K562 (cell line): ENCODE results near the gene DUSP10. TPM values are rescaled to one million over a fixed set of nuclear protein-coding genes. Genes with fewer than 3 reads are reported as not detected.

Source experiments
- ARID2 ChIP-seq: fragments of 450-650 bp; IDR thresholded peaks from 2 replicates; pipeline ENCODE4 v1.6.1; 2017; ENCODE audit warnings: antibody characterized with exemption, mild to moderate bottlenecking
- BMI1 ChIP-seq: fragments of 150-350 bp; IDR thresholded peaks from 2 replicates; pipeline ENCODE4 v1.6.1; 2014; ENCODE audit warnings: low read length
- BRD4 ChIP-seq: fragments of 200-600 bp; sonication (generic); IDR thresholded peaks from 2 replicates; pipeline ENCODE4 v1.6.1; 2017; ENCODE audit warnings: inconsistent platforms
- CREB1 ChIP-seq, 2 experiments: sonication (generic) in 1 of 2; formaldehyde crosslinking in 1 of 2; IDR thresholded peaks; 2 replicates each; pipeline versions ENCODE4 v1.6.1 to v1.8.0; 2012 to 2022; ENCODE audit warnings: inconsistent platforms in 1 of 2, mild to moderate bottlenecking in 1 of 2, missing genetic modification reagents in 1 of 2, moderate library complexity in 1 of 2
- ESRRB ChIP-seq: fragments of 250-450 bp; sonication (Bioruptor Pico); IDR thresholded peaks from 2 replicates; pipeline ENCODE4 v1.5.0; 2020; ENCODE audit warnings: mild to moderate bottlenecking, moderate library complexity, borderline replicate concordance
- FOXJ3 ChIP-seq: sonication (generic); formaldehyde crosslinking; IDR thresholded peaks from 2 replicates; pipeline ENCODE4 v1.4.0; 2020; ENCODE audit warnings: mild to moderate bottlenecking, missing genetic modification reagents
- GATA2 ChIP-seq: sonication (generic); formaldehyde crosslinking; IDR thresholded peaks from 2 replicates; pipeline ENCODE4 v1.4.0; 2020; ENCODE audit warnings: mild to moderate bottlenecking, missing genetic modification reagents
- GATAD2B ChIP-seq: fragments of 450-650 bp; IDR thresholded peaks from 2 replicates; pipeline ENCODE4 v1.6.1; 2017; ENCODE audit warnings: mild to moderate bottlenecking, borderline replicate concordance
- HNRNPH1 ChIP-seq: fragments of 200-400 bp; formaldehyde crosslinking; optimal IDR thresholded peaks from 2 replicates; pipeline ENCODE3; 2017; ENCODE audit warnings: low read depth, mild to moderate bottlenecking, low read length, moderate library complexity
- JUN ChIP-seq, 2 experiments: sonication (generic) in 1 of 2; formaldehyde crosslinking in 1 of 2; IDR thresholded peaks; 2 replicates each; pipeline versions ENCODE4 v1.6.1 to v1.8.0; 2012 to 2022; ENCODE audit warnings: borderline replicate concordance in 2 of 2, mild to moderate bottlenecking in 2 of 2, improper control_type of control experiment in 1 of 2, low read depth in 1 of 2, low read length in 1 of 2, missing genetic modification reagents in 1 of 2
- MAZ ChIP-seq, 2 experiments: fragments of 450-650 bp in 1 of 2; sonication (generic) in 1 of 2; formaldehyde crosslinking; IDR thresholded peaks in 1 of 2; conservative IDR thresholded peaks in 1 of 2; 2 replicates each; pipeline versions ENCODE4 v1.4.0 to v1.5.0; 2020; ENCODE audit warnings: mild to moderate bottlenecking in 1 of 2, missing genetic modification reagents in 1 of 2
- MYC ChIP-seq, 2 experiments: fragments of 250-450 bp in 1 of 2; sonication (Bioruptor Pico) in 1 of 2; IDR thresholded peaks; 2 replicates each; pipeline versions ENCODE4 v1.5.1 to v1.6.1; 2012 to 2021; ENCODE audit warnings: low read depth in 2 of 2, borderline replicate concordance in 1 of 2, improper control_type of control experiment in 1 of 2, low read length in 1 of 2, mild to moderate bottlenecking in 1 of 2, moderate library complexity in 1 of 2
- NR2C2 ChIP-seq, 2 experiments: fragments of 200-800 bp in 1 of 2; sonication (Bioruptor generic) in 1 of 2; sonication (generic) in 1 of 2; formaldehyde crosslinking in 1 of 2; IDR thresholded peaks; 2 replicates each; pipeline versions ENCODE4 v1.6.1 to v1.8.0; 2016 to 2022; ENCODE audit warnings: mild to moderate bottlenecking in 1 of 2, missing compliant biosample characterization in 1 of 2, missing genetic modification characterization in 1 of 2, missing genetic modification reagents in 1 of 2
- PRMT5 ChIP-seq: sonication (generic); formaldehyde crosslinking; IDR thresholded peaks from 2 replicates; pipeline ENCODE4 v1.5.0; 2020; ENCODE audit warnings: missing genetic modification reagents
- SMAD3 ChIP-seq: fragments of 450-650 bp; formaldehyde crosslinking; conservative IDR thresholded peaks from 2 replicates; pipeline ENCODE4 v1.4.0; 2020; ENCODE audit warnings: mild to moderate bottlenecking
- TAF9B ChIP-seq: fragments of 450-650 bp; IDR thresholded peaks from 2 replicates; pipeline ENCODE4 v1.6.1; 2018; ENCODE audit warnings: mild to moderate bottlenecking; ENCODE audit not compliant: partially characterized antibody
- TCF3 ChIP-seq: sonication (generic); formaldehyde crosslinking; IDR thresholded peaks from 2 replicates; pipeline ENCODE4 v1.4.0; 2020; ENCODE audit warnings: mild to moderate bottlenecking, missing genetic modification reagents
- ZNF175 ChIP-seq: fragments of 200-800 bp; sonication (Bioruptor generic); IDR thresholded peaks from 2 replicates; pipeline ENCODE4 v1.6.1; 2016; ENCODE audit warnings: low read depth, mild to moderate bottlenecking, missing genetic modification characterization, missing compliant biosample characterization
- ZNF584 ChIP-seq: fragments of 200-800 bp; sonication (Bioruptor generic); IDR thresholded peaks from 2 replicates; pipeline ENCODE4 v1.6.1; 2016; ENCODE audit warnings: low read depth, mild to moderate bottlenecking, missing genetic modification characterization, missing compliant biosample characterization
- ZNF589 ChIP-seq: fragments of 200-800 bp; sonication (Bioruptor generic); IDR thresholded peaks from 2 replicates; pipeline ENCODE4 v1.6.1; 2016; ENCODE audit warnings: low read depth, missing genetic modification characterization, missing compliant biosample characterization
- polyA plus RNA-seq, 8 experiments: library from polyadenylated mRNA; depleted of rRNA in 4 of 8; stranded (reverse) in 5 of 8; unstranded in 3 of 8; fragments of >200 nt; fragmentation: Nextera tagmentation in 2 of 8; fragmentation: Illumina TruSeq in 1 of 8; extraction: Ambion mirVana in 2 of 8; extraction: Trizol in 1 of 8; gene quantifications; 2 replicates each; pipeline versions ENCODE4 v1.2.1 to v1.2.3, GENCODE V29; 2011 to 2014; ENCODE audit warnings: inconsistent platforms in 1 of 8, missing spikeins in 1 of 8
- total RNA-seq, 7 experiments: library from RNA; depleted of rRNA in 6 of 7; stranded (reverse); fragments of >200 nt in 6 of 7; fragmentation: Illumina TruSeq in 2 of 7; extraction: Trizol in 2 of 7; gene quantifications; 2 replicates each; pipeline versions ENCODE4 v1.2.1 to v1.2.3, GENCODE V29; 2011 to 2021; ENCODE audit warnings: low replicate concordance in 1 of 7
- TF ChIP-seq, protein P1 (sequence below), 2 experiments: fragments of 450-650 bp; IDR thresholded peaks; 2 replicates each; pipeline ENCODE4 v1.6.1; 2018; ENCODE audit warnings: mild to moderate bottlenecking in 2 of 2, low read depth in 1 of 2; ENCODE audit not compliant: partially characterized antibody in 2 of 2

DUSP10 gene
- total and polyA plus RNA-seq, 9 of the 15 experiments (the other 6 are each of a cell fraction or from before 2014, with no cell fraction given), result 1.7 to 8.3 (median 6.1) TPM

DNA sequence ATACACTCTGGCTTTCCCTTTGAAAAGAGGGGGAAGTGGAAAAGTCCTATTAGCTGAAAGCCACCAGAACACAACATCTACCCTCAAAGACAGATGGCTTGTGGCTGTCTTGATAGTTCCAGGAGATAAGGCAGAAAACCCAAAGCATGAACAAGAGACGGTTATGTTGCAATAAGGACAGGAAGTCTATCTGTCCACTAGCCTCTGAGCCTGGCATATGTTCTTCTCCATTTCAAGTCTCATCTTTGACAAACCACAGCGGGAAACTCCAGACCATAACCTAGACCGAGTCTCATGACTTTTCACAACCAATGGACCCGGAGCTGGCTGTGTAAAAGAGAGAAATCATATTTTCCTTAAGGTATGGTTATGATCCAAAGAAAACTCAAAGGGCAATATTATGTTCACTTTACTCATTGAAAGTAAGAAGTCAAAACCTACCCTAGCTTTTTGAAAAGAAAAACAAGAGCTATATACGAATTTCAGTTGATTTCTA, 33.8 kb downstream of the DUSP10 start (continued):
- TF ChIP-seq BMI1 (no peak), NR2C2 (CRISPR knock-in tag; IDR thresholded peaks at IDR 0.05) (no peak), NR2C2 (tag; IDR thresholded peaks at IDR 0.05) (peak; percentile 63; the same call in 1 of the 2 replicates), PRMT5 (CRISPR knock-in tag) (no peak), BRD4 (peak; percentile 89; the same call in 1 of the 2 replicates), SMAD3 (CRISPR knock-in tag) (peak; percentile 88), MYC (IDR thresholded peaks at IDR 0.05; ENCODE audit: low read depth, low read length) (peak; percentile 84), MYC (CRISPR knock-in tag; IDR thresholded peaks at IDR 0.05; ENCODE audit: borderline replicate concordance, low read depth) (no peak), ZNF175 (CRISPR knock-in tag) (peak; percentile 93), ARID2 (no peak), TCF3 (peak; percentile 83), TAF9B (peak; percentile 39), MAZ (CRISPR knock-in tag; conservative IDR thresholded peaks at IDR 0.05 in 1 of 2, IDR thresholded peaks at IDR 0.05 in 1 of 2) (peak in 1 of 2 experiments; percentile 81; a peak in 3 of 4 replicates), ZNF584 (CRISPR knock-in tag) (peak; percentile 95), JUN (IDR thresholded peaks at IDR 0.05; ENCODE audit: borderline replicate concordance, low read depth, low read length) (peak; percentile 58; the same call in 1 of the 2 replicates), JUN (CRISPR knock-in tag; IDR thresholded peaks at IDR 0.05; ENCODE audit: borderline replicate concordance) (peak; percentile 31; the same call in 1 of the 2 replicates), GATA2 (peak; percentile 87), ZNF589 (CRISPR knock-in tag) (peak; percentile 97), ESRRB (no peak), FOXJ3 (CRISPR knock-in tag) (no peak), HNRNPH1 (no peak), CREB1 (IDR thresholded peaks at IDR 0.05) (0 out of 2 replicates have a peak, but pooled peaks have one; percentile 20), CREB1 (CRISPR knock-in tag; IDR thresholded peaks at IDR 0.05) (no peak), GATAD2B (peak; percentile 82; the same call in 1 of the 2 replicates)
- TF ChIP-seq, protein P1, sequence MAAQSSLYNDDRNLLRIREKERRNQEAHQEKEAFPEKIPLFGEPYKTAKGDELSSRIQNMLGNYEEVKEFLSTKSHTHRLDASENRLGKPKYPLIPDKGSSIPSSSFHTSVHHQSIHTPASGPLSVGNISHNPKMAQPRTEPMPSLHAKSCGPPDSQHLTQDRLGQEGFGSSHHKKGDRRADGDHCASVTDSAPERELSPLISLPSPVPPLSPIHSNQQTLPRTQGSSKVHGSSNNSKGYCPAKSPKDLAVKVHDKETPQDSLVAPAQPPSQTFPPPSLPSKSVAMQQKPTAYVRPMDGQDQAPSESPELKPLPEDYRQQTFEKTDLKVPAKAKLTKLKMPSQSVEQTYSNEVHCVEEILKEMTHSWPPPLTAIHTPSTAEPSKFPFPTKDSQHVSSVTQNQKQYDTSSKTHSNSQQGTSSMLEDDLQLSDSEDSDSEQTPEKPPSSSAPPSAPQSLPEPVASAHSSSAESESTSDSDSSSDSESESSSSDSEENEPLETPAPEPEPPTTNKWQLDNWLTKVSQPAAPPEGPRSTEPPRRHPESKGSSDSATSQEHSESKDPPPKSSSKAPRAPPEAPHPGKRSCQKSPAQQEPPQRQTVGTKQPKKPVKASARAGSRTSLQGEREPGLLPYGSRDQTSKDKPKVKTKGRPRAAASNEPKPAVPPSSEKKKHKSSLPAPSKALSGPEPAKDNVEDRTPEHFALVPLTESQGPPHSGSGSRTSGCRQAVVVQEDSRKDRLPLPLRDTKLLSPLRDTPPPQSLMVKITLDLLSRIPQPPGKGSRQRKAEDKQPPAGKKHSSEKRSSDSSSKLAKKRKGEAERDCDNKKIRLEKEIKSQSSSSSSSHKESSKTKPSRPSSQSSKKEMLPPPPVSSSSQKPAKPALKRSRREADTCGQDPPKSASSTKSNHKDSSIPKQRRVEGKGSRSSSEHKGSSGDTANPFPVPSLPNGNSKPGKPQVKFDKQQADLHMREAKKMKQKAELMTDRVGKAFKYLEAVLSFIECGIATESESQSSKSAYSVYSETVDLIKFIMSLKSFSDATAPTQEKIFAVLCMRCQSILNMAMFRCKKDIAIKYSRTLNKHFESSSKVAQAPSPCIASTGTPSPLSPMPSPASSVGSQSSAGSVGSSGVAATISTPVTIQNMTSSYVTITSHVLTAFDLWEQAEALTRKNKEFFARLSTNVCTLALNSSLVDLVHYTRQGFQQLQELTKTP (IDR thresholded peaks at IDR 0.05; ENCODE audit: low read depth in 1 of 2, partially characterized antibody in 2 of 2), result peak; percentile 76 to 89
